Adrenal gland (tissue), 12 donors: ENCODE results near the gene RBM19. TPM values are rescaled to one million over a fixed set of nuclear protein-coding genes. Genes with fewer than 3 reads are reported as not detected.

Experiments
- DNase-seq, 7 donors: peaks; one replicate each; pipeline ENCODE4 v3.0.0-alpha.2; 2019 to 2020
- H3K27ac ChIP-seq, 5 donors: fragments of 200-600 bp; sonication (generic) in 4 of 5; 1 replicate in 3 of 5; 2 replicates in 2 of 5; pipeline versions ENCODE4 v1.5.1 to v1.8.0; 2016 to 2020; ENCODE audit warnings: mild to moderate bottlenecking in 1 of 5
- H3K27me3 ChIP-seq: fragments of 200-600 bp; 2 replicates; pipeline ENCODE4 v1.8.0; 2021
- H3K36me3 ChIP-seq, 2 donors: fragments of 200-600 bp; replicated peaks in 1 of 2; 1 replicate in 1 of 2; 2 replicates in 1 of 2; pipeline versions ENCODE4 v1.5.1 to v1.8.0; 2018 to 2022
- H3K4me1 ChIP-seq, 2 donors: fragments of 200-600 bp; replicated peaks in 1 of 2; 1 replicate in 1 of 2; 2 replicates in 1 of 2; pipeline versions ENCODE4 v1.5.1 to v1.8.0; 2018 to 2021
- H3K4me3 ChIP-seq, 4 donors: fragments of 200-600 bp; sonication (generic) in 3 of 4; one replicate each; pipeline ENCODE4 v1.5.1; 2016 to 2018
- H3K9me3 ChIP-seq, 3 donors: fragments of 200-600 bp; sonication (generic) in 1 of 3; replicated peaks in 1 of 3; 1 replicate in 2 of 3; 2 replicates in 1 of 3; pipeline versions ENCODE4 v1.5.1 to v1.8.0; 2016 to 2021
- CTCF ChIP-seq, 6 experiments: fragments of 450-650 bp in 4 of 6; fragments of 200-600 bp in 2 of 6; sonication (generic) in 1 of 6; IDR thresholded peaks; 1 replicate in 5 of 6; 2 replicates in 1 of 6; pipeline versions ENCODE4 v1.5.1 to v1.8.0; 2016 to 2021; ENCODE audit warnings: antibody characterized with exemption in 6 of 6, mild to moderate bottlenecking in 2 of 6, moderate library complexity in 1 of 6
- POLR2A ChIP-seq, 2 donors: fragments of 450-650 bp; IDR thresholded peaks; one replicate each; pipeline ENCODE4 v1.6.1; 2017; ENCODE audit warnings: antibody characterized with exemption in 2 of 2, mild to moderate bottlenecking in 2 of 2, moderate library complexity in 1 of 2
- WGBS, 4 donors: extraction: QIAGEN DNeasy Blood & Tissue Kit in 2 of 4; methylation state at CpG; one replicate each; pipeline versions ENCODE4 v1.1.5 to v1.1.7; 2013 to 2017; 5-methylcytosine and 5-hydroxymethylcytosine counted together
- intact Hi-C, 2 donors: fragments of 100-400 bp; cut with DNase I; formaldehyde crosslinking; loops; one replicate each; pipeline versions ENCODE4 v1.14.1 to v1.15.0; 2022 to 2023
- polyA plus RNA-seq, 3 donors: library from polyadenylated mRNA; stranded (reverse); fragments of 200-250 nt in 2 of 3; fragments of 350-450 nt in 1 of 3; fragmentation: Illumina TruSeq in 1 of 3; extraction: RNeasy Lipid Tissue Mini Kit (QIAGEN cat#74804) in 1 of 3; gene quantifications; one replicate each; pipeline ENCODE4 v1.2.3, GENCODE V29; 2013 to 2014
- total RNA-seq, 9 donors: library from RNA; depleted of rRNA in 4 of 9; stranded (reverse); fragments of >200 nt in 4 of 9; fragments of 120-200 nt in 1 of 9; fragmentation: NEBNext Ultra II Directional in 1 of 9; extraction: Animal tissue kit (Norgen Biotek cat#: 25700) in 1 of 9; gene quantifications; one replicate each; pipeline versions ENCODE4 v1.1.0 to v1.2.4, GENCODE V29; 2013 to 2023
- donor health status: healthy with polysubstance abuse.
- donor health status: Bipolar disorder and iron deficiency.
- donor health status: DM: yes; HTN: yes; CAD: no.
- donor health status: DM: no; HTN: no; CAD: no.
- donor health status: DM: no; HTN: no; CAD: no.
- donor health status: DM: yes; HTN: yes; CAD: no.

The RBM19 gene
- total and polyA plus RNA-seq, 12 donors = 19.6 to 71.4 (median 33.1) TPM

- H3K27ac ChIP-seq = no peak overlapping the region
- intact Hi-C loops = no loop called here
- H3K4me1 ChIP-seq = no peaks in the 10 kb centered on the region
- no peaks in the 10 kb centered on the region for H3K36me3 ChIP-seq
- H3K27me3 ChIP-seq = no peaks in the 10 kb centered on the region
- TF ChIP-seq CTCF (IDR thresholded peaks at IDR 0.05) = no peak
- no peak for TF ChIP-seq POLR2A (IDR thresholded peaks at IDR 0.05)
- no peak overlapping the region for H3K4me3 ChIP-seq
- no peaks in the 10 kb centered on the region for H3K9me3 ChIP-seq
- DNase-seq = no peak
- 83 to 94% (median 90%) methylated on average over 5 of the region's 5 CpGs for WGBS, 4 donors
Observed at GRCh38 chr12:113805673-113806072, 160.5 kb downstream of the RBM19 start.

GRCh38 chr12:113804961-113805600, 161.0 kb downstream of the RBM19 start:
- no peak for DNase-seq
- H3K4me3 ChIP-seq = no peak overlapping the region
- H3K27me3 ChIP-seq = no peaks in the 10 kb centered on the region
- intact Hi-C loops = no loop called here
- H3K4me1 ChIP-seq = no peaks in the 10 kb centered on the region
- H3K36me3 ChIP-seq = no peaks in the 10 kb centered on the region
- no peak overlapping the region for H3K27ac ChIP-seq
- H3K9me3 ChIP-seq = no peaks in the 10 kb centered on the region
- 62 to 80% (median 71%) methylated on average over 14 to 16 of the region's 16 CpGs for WGBS, 4 donors
- no peak for TF ChIP-seq CTCF (IDR thresholded peaks at IDR 0.05)
- no peak for TF ChIP-seq POLR2A (IDR thresholded peaks at IDR 0.05)

GRCh38 chr12:113803759-113804140, 162.4 kb downstream of the RBM19 start:
- no peak for DNase-seq
- H3K27ac ChIP-seq = no peak overlapping the region
- no peak overlapping the region for H3K4me3 ChIP-seq
- no peaks in the 10 kb centered on the region for H3K27me3 ChIP-seq
- H3K9me3 ChIP-seq = no peaks in the 10 kb centered on the region
- intact Hi-C loops = no loop called here
- 69 to 100% (median 95%) methylated on average over 3 of the region's 3 CpGs for WGBS, 4 donors
- TF ChIP-seq POLR2A (IDR thresholded peaks at IDR 0.05) (no peak), CTCF (IDR thresholded peaks at IDR 0.05) (no peak)
- no peaks in the 10 kb centered on the region for H3K4me1 ChIP-seq
- no peaks in the 10 kb centered on the region for H3K36me3 ChIP-seq

GRCh38 chr12:113802966-113803758, 163.0 kb downstream of the RBM19 start:
- TF ChIP-seq POLR2A (IDR thresholded peaks at IDR 0.05) (no peak), CTCF (IDR thresholded peaks at IDR 0.05) (no peak)
- intact Hi-C loops = no loop called here
- H3K27me3 ChIP-seq = no peaks in the 10 kb centered on the region
- H3K4me3 ChIP-seq = no peak overlapping the region
- H3K4me1 ChIP-seq = no peaks in the 10 kb centered on the region
- no peaks in the 10 kb centered on the region for H3K9me3 ChIP-seq
- WGBS, 4 donors = 71 to 82% (median 76%) methylated on average over 17 to 22 of the region's 22 CpGs
- no peak overlapping the region for H3K27ac ChIP-seq
- no peak for DNase-seq
- no peaks in the 10 kb centered on the region for H3K36me3 ChIP-seq
